ENCODE data around the gene FAM184A.

Gene FAM184A

DNA sequence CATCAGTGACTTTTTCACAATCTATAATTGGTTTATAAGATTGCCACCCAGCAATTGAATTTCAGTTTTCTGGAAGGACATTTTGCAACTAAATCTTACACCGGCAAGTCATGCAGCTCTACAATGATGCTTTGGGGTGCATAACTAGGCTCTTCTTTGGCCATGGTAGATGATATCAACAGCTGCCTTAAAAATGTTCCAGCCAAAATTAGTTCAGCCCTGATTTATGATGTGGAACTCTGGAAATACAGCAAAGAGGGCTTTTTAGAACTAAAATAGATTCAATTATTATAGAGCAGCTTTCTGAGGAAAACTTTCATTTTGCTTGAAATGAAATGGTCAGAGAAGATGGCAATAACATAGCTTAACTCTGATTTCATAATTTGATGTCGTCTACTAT is 125.1 kb downstream of the FAM184A start:
- DNase-seq: no peak

DNA sequence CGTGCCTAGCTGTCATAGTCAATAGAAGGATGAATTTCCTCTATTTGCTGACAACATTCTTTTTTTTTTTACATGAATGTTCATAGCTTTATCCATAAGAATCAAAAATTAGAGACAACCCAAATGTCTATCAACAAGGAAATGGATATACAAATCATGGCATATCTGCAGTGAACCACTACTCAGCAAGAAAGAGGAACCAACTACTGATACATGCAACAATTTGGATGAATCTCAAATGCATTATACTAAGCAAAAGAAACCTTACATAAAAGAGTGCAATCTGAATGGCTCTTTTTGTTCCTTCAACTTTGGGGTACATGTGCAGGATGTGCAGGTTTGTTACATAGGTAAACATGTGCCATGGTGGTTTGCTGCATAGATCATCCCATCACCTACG is 125.8 kb downstream of the FAM184A start:
- no peak for DNase-seq

DNA sequence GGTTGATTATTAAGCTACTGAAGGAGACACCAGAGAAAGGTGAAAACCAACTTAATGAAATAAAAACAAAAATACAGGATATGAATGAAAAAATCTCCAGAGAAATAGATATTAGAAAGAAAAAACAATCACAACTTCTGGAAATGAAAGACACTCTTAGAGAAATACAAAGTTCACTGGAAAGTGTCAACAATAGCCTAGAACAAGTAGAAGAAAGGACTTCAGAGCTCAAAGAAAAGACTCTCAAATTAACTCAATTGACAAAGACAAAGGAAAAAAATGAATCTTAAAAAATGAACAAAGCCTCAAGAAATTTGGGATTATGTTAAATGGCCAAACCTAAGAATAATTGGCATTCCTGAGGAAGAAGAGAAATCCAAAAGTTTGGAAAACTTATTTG is 133.2 kb downstream of the FAM184A start:
- DNase-seq: no peak

DNA sequence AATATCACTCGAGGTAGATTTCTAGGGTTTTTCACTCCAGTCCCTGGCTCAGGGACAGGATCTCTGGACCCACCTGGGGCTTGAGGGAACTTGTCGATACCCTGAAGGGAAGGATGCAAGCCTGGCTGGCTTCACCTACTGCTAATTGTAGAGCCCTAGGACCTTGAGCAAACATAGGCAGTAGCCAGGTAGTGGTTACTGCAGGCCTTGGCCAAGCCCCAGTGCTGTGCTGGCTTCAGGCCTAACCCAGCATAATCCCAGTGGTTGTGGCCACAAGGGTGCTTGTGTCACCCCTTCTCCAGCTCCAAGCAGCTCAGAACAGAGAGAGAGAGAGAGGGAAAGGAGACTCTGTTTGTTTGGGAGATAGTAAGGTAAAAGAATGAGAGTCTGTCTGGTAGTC is 137.7 kb downstream of the FAM184A start:
- DNase-seq: no peak

DNA sequence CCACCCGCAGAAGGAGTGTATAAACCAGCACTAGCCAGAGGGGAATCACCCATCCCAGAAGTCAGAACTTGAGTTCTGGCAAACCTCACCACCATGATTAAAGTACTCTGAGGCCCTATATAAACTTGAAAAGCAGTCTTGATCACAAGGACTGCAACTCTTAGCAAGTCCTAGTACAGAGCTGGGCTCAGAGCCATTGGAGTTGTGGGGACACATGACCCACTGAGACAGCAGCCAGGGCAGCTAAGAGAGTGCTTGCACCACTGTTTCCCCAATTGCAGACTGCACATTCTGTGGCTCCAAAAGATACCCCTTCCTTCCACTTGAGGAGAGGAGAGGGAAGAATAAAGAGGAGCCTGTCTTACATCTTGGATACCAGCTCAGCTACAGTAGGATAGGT is 138.8 kb downstream of the FAM184A start:
- DNase-seq: no peak

DNA sequence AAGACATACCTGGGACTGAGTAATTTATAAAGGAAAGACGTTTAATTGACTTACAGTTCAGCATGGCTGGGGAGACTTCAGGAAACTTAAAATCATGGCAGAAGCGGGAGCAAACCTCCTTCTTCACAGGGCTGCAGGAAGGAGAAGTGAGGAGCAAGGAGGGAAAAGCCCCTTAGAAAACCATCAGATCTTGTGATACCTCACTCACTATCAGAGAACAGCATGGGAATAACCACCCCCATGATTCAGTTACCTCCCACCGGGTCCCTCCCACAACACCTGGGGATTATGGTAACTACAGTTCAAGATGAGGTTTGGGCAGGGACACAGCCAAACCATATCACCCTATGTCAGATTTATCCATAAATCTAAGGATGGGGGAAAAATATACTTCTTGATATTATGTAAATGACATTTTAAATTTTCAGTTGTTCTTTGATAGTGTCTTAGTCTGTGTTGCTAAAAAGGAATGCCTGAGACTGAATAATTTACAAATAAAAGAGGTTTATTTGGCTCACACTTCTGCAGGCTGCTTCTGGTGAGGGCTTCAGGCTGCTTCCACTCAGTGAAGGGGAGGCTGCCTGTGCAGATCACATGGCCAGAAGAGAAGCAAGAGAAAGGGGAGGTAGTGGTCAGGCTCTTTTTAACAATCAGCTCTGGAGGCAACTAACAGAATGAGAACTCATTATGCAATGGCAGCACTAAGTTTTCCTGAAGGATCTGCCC is 142.3 kb downstream of the FAM184A start:
- DNase-seq: no peak

DNA sequence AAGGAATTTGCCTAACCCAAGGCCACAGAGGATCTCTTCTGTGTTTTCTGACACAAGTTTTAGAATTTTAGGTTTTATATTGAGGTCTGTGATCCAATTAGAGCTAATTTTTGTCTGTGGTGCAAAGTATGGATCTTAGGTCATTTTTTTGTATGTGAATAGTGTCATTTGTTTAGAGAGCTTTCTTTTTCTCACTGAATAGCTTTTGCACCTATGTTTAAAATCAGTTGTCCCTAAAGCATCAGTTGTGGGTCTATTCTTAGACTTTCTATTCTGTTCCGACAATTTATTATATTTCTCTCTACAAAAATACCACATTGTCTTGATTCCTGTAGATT is 143.2 kb downstream of the FAM184A start:
- DNase-seq: no peak

DNA sequence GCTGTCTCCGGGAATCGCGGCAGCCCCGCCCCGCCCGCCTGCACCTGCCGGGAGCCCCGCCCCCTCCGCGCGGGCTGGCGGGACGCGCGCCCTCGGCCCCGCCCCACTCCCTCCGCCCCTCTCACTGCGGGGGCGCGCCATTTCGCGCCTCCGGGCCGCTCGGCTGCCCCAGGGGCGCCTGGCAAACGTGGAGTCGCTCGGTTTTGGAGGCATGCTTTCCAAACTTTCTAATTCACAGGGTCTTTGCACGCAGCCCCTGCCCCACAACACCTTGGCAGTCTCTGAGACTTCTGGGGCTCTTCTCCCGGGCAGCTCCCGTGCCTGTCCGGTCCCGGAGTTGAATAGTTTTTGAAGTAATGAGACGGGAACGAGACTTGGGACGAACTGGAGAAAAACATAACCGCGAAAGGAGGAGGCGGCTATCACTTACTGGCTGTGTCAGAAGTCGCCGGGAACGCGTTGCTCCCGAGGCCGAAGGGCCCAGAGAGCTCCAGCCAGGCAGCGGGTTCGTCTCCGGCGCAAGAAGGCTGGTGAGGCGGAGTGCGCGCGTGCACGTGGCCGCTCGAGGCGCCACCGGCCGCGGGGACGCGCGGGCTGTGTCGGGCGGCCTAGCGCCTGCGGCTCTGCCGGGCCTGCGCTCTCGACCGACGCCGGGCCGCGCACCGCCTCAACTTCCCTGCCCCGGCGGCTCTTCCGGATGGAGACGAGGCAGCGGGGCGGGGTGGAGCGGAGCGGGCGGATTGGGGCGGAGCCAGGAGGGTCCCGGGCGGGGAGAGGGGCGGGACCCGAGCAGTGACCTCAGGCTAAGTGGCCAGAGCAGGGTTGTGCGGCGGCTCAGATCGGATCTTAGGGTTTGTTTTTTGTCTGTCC is 143.8 kb downstream of the FAM184A start, which contains the start of gene MCM9:
Gene MCM9 (minus strand): TSS at position 699 of the 870 bp plus-strand sequence. CDS start 3,436 bp downstream, outside the sequence.
- DNase-seq: peak; percentile 85

DNA sequence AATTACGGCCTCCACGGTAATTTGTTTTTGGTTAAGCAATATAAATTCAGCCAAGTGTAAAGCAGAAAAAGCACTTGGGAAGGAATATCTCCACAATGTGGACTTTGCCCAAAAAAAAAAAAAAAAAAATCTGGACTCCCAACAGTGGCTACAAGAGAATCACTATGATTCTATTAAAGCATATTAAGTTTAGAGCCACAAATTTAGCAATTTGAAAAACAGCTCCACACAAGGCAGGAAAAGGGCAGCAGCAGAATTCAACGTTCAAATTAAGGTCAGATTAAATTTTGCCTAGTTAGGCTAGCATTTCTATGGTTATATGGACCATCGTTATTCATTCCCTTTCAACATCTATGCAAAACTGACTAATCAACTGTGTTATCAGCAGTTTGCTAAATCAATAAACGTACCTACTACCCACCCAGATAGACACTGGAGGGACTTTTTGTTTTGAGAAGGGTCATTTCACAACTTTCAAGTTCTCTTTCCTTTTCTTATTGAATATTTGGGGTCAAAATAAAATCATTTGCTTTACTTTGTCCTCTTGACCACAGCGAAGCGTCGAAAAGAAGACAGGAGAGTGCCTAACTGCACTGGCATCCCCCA is 144.5 kb downstream of the FAM184A start:
- no peak for DNase-seq

DNA sequence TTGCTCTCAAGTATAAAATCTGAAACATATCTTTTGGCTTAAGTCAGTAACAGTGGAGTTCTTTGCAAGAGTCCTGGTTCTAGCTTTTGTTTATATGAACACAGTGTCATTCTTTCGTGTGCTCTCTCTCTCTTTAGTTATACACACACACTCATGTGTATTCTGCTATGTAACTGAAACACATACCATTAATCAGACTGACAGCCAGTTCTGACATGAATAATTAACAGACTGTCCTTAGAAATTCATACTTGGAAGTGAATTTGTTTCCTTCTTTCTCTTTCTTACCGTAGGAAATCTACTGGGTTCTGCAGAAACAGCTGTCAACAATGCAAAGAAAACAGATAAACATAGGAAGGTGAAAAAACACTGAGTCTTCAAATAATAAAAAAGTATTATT is 146.0 kb downstream of the FAM184A start:
- DNase-seq: no peak

DNA sequence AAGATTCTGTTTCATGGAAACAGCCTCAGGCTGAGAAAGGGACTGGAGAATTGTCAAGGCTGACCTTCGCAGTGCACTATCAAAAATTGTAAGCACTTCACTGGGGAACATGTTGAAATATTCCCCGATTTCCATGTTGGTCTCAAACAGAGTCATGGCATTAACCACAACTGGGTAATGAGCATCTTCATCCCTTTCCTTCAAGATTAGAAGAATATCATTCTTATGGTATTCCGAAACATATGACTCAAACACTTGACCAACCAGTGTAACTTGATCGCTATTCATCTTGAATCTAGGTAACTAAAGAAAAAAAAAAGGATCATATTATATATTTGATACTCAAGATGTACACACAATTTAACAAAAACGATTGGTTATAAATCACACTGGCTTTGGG is 147.0 kb downstream of the FAM184A start:
- no peak for DNase-seq

DNA sequence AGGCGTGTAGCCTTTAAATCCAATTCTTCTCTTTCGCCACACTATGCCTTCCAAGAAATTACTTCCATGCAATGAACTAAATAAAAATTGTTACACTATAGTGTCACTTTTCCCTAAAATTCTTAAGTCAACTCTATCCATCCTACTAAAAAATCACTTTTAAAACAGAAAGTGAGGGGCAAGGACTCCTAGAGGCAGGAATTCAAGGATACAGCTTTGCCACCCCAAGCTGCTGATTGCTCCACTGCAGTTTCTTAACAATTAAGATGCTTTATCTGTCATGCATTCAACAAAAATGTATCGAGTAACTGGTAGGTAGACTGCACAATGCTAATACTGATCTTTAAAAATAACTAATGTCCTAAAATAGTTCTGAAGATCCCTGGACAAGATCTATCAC is 147.8 kb downstream of the FAM184A start:
- no peak for DNase-seq

DNA sequence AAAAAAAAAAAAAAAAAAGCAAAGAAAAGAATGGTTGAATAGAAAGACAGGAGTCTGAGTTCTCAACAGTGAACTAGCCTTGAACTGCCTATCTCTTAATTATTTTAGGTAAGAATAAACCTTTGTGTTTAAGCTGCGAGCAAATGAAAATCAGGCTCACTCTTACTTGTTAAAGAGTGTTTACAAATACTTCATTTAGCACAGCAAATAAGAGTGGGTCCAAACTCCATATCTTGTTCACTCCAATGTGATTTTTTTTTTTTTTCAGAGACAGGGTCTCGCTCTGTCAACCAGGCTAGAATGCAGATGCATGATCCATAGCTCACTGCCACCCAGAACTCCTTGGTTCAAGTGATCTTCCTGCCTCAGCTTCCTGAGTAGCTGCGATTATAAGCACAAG is 155.4 kb downstream of the FAM184A start:
- DNase-seq: no peak

DNA sequence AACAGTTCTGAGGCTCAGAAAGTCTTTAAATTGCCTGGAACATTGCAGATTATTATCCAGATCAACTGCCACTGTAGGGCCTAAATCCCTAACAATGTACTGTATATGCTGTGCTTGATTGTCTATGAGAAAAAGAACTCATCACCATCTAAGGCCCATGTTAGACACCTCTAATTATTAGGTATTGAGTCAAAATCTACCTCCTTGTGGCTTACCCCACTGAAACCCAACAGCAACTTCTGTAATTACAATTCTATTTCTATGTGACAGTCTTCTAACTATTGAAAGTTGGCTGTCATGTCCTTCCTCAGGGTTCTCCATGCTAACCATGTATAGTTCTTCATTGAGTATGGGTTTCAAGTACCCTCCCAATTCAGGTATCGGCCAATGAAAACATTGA is 157.4 kb downstream of the FAM184A start:
- no peak for DNase-seq

DNA sequence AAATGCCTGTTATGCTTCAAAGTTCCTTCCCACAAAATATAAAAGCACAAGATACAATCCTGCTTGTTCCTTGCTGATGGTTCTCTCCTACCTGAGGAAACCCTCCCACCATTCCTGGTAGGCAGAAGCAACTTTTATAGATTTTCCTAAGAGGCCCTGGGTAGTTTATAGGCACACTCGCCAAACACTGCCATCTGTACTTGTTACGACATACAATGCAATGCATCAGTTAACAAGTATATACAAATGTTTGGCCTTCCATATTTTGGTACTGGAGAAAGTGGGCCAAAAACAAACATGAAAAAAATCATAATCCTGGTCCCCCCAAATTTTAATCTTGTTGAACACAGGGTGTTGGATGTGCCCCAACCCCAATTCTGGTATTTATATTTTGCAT is 160.1 kb downstream of the FAM184A start:
- DNase-seq: no peak

DNA sequence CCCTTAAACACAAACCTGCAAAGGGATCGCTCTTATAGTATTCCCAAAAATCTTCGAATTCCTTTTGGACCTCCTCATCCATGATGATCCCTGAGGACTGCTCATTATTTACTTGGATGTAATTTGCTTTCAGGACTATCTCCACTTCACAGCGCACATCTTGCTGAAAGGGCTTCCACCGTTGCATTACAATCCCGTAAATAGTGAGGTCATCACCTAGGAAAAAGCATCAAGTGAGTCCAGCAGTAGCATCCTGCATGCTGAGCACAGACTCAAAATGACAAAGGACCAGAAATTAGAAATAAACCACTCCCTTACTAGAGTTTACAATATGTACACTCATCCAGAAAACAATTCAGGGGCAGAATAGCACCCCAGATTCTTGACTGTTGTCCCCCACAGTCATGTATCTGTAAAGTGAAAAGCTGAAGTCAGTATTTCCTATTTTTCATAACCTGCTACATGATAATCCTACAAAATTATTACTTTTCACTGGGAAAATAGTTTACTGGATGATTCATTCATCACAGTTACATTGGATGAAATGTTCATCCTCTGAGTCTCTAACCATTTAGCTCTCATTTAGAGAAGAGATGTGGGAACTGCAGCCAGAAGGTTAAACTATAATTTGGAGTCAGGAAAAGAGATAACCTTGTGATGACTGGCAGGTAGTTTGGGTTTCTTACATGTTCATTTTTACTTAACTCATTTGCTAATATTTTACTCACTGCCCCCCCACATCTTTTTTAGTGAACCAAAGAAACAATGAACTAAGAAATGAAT is 160.7 kb downstream of the FAM184A start:
- DNase-seq: peak; percentile 60

DNA sequence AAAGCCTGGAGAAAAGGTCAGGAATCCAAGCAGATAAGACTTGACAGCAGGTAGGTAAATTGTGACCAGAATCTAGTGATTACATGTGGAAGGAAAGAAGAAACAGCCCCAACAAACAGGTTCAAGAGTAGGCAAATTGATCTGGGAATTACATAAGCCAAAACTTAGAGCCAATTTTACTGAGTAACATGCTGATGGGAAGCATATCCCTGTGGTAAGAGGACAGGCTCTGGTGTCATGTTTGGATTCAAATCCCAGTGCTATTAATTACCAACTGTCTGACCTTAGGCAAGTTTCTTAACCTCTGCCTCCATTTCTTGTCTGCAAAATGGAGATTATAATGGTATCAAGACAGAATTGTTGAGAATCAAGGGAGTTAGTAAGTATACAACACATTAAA is 163.9 kb downstream of the FAM184A start:
- no peak for DNase-seq

DNA sequence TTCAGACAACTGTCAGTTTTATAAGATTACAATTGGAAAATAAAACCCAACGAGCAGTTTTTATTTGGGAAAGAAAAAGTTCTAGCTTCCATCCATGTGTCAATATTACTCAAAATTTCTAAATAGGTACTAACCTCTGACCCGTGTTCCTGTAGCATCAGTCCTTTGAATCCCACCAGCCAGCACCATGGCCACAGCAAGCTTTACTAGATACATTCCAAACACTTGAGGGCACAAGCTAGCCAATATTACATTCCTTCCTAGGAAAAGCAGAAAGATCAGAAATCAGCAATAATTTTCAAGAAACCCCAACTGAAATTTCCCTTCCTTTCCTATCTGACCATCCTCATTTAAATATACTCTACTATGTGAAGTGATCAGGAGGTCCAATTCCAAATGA is 165.3 kb downstream of the FAM184A start:
- DNase-seq: no peak

DNA sequence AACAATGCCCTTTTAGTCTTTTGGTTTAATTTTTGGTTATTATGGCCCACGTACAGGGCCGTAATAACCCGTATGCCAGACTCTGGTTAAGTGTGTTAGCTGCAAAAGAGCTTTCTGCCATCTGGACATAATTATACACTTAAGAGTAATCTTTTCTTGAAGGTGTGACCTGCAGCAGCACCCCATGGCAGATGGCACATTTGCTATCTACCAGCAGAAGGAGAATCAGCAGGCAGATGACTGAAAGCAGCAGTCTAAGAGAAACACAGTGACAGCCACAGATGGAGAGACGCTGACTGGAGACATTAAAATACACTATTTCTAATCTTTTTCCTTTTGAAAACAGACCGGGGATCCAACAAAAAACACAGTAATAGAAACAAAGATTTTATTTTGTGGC is 165.8 kb downstream of the FAM184A start:
- peak; percentile 78 for DNase-seq

All from NCI-H2227 treated with DMSO at 0.1 percent for 48 hours (cell line).